K562 (cell line): ENCODE data around the gene SCLT1. TPM values are rescaled to one million over a fixed set of nuclear protein-coding genes. Genes with fewer than 3 reads are reported as not detected.

Source experiments
- ATAC-seq: fragments of 200-7000 bp; cut with Tn5 transposase; 3 replicates; pipeline ENCODE4 v1.9.1; 2020; ENCODE audit warnings: moderate library complexity
- BruUV-seq: library from RNA; stranded (reverse); fragments of 400-500 nt; replicated peaks from 2 replicates; lab custom pipeline; 2021; lab: Mats Ljungman, UMichigan
- CTCF ChIA-PET: fragments of 300-600 bp; formaldehyde crosslinking; extraction: SDS; loops from one replicate; lab custom pipeline; 2021; ENCODE audit warnings: low intra/inter-chr PET ratio; lab: Yijun Ruan, JAX
- POLR2A ChIA-PET: fragments of 300-600, 350-650 bp; sonication (Branson Sonifier 250); formaldehyde crosslinking; extraction: SDS; loops from one replicate; lab custom pipeline; 2021; ENCODE audit warnings: antibody characterized with exemption, inconsistent platforms; lab: Yijun Ruan, JAX
- DNase-seq, 4 experiments: peaks; one replicate each; pipeline versions ENCODE4 v3.0.0 to v3.0.0-alpha.2; 2011 to 2018; ENCODE audit warnings: low spot score in 3 of 4, mixed read lengths in 3 of 4; ENCODE audit errors: extremely low read depth in 1 of 4
- FAIRE-seq: peaks from 2 replicates; lab custom pipeline; 2011; peaks lifted over from hg19 to GRCh38; lab: Jason Lieb, UNC
- H2AFZ ChIP-seq: 2 replicates; pipeline ENCODE4 v1.6.0; 2011; ENCODE audit warnings: low read depth, low read length, control low read depth, inconsistent platforms
- H3K27ac ChIP-seq: fragments of 200-600 bp; 3 replicates; pipeline ENCODE4 v1.8.0; 2011; ENCODE audit warnings: low read depth, mild to moderate bottlenecking, control low read depth, inconsistent platforms, low read length, moderate library complexity, mixed read lengths; ENCODE audit errors: extremely low read depth
- H3K27me3 ChIP-seq, 2 experiments: fragments of 300-600 bp in 1 of 2; 2 replicates in 1 of 2; 3 replicates in 1 of 2; pipeline versions ENCODE4 v1.6.0 to v1.8.0; 2011; ENCODE audit warnings: inconsistent platforms in 2 of 2, low read length in 2 of 2, mild to moderate bottlenecking in 1 of 2, mixed read lengths in 1 of 2, moderate library complexity in 1 of 2; ENCODE audit not compliant: control insufficient read depth in 2 of 2, insufficient read depth in 2 of 2
- H3K36me3 ChIP-seq: fragments of 300-600 bp; 3 replicates; pipeline ENCODE4 v1.8.0; 2011; ENCODE audit warnings: mild to moderate bottlenecking, low read length, inconsistent platforms; ENCODE audit not compliant: control insufficient read depth, insufficient read depth
- H3K4me1 ChIP-seq, 2 experiments: fragments of 200-600 bp in 1 of 2; replicated peaks in 1 of 2; 2 replicates in 1 of 2; 3 replicates in 1 of 2; pipeline versions ENCODE4 v1.5.1 to v1.8.0; 2011; ENCODE audit warnings: inconsistent platforms in 2 of 2, low read length in 2 of 2, mild to moderate bottlenecking in 1 of 2, mixed read lengths in 1 of 2, moderate library complexity in 1 of 2; ENCODE audit not compliant: control insufficient read depth in 2 of 2, insufficient read depth in 2 of 2
- H3K4me2 ChIP-seq: 2 replicates; pipeline ENCODE4 v1.6.1; 2011; ENCODE audit warnings: low read length, control low read depth, inconsistent platforms, mixed read lengths; ENCODE audit not compliant: insufficient read depth
- H3K4me3 ChIP-seq: fragments of 200-600 bp; sonication (generic), shearing (Covaris generic); 2 replicates; pipeline ENCODE4 v1.5.1; 2016; ENCODE audit warnings: control low read depth, inconsistent platforms
- H3K79me2 ChIP-seq: fragments of 200-600 bp; 3 replicates; pipeline ENCODE4 v1.8.0; 2011; ENCODE audit warnings: low read length, inconsistent platforms; ENCODE audit not compliant: control insufficient read depth, insufficient read depth
- H3K9ac ChIP-seq, 2 experiments: 2 replicates each; pipeline versions ENCODE4 v1.6.0 to v1.6.1; 2011; ENCODE audit warnings: low read depth in 2 of 2, low read length in 2 of 2, control low read depth in 1 of 2, inconsistent platforms in 1 of 2, mild to moderate bottlenecking in 1 of 2, mixed read lengths in 1 of 2; ENCODE audit not compliant: insufficient read depth in 1 of 2
- H3K9me1 ChIP-seq: one replicate; pipeline ENCODE4 v1.6.0; 2011; ENCODE audit warnings: inconsistent platforms, mild to moderate bottlenecking, low read length, moderate library complexity; ENCODE audit not compliant: control insufficient read depth, insufficient read depth
- H3K9me3 ChIP-seq: replicated peaks from 2 replicates; pipeline ENCODE4 v1.5.1; 2011; ENCODE audit warnings: low read depth, low read length, inconsistent platforms; ENCODE audit not compliant: control insufficient read depth, insufficient read depth
- H4K20me1 ChIP-seq: replicated peaks from 2 replicates; pipeline ENCODE4 v1.6.1; 2011; ENCODE audit warnings: low read length, inconsistent platforms, mixed read lengths; ENCODE audit not compliant: control insufficient read depth, insufficient read depth
- BRD9 ChIP-seq: fragments of 450-650 bp; IDR thresholded peaks from 2 replicates; pipeline ENCODE4 v1.6.1; 2018; ENCODE audit warnings: low read depth; ENCODE audit not compliant: partially characterized antibody
- CREB3L1 ChIP-seq: fragments of 450-650 bp; IDR thresholded peaks from 2 replicates; pipeline ENCODE4 v1.6.1; 2014; ENCODE audit warnings: low read depth, mild to moderate bottlenecking, moderate library complexity, borderline replicate concordance
- CTCF ChIP-seq, 3 experiments: IDR thresholded peaks in 2 of 3; conservative IDR thresholded peaks in 1 of 3; 2 replicates each; pipeline ENCODE4 v1.5.1; 2011 to 2012; ENCODE audit warnings: low read length in 3 of 3, mild to moderate bottlenecking in 3 of 3, control low read depth in 2 of 3, improper control_type of control experiment in 1 of 3, inconsistent platforms in 1 of 3, low read depth in 1 of 3, mixed read lengths in 1 of 3, moderate library complexity in 1 of 3; ENCODE audit not compliant: insufficient read depth in 2 of 3
- ESRRA ChIP-seq: fragments of 450-650 bp; IDR thresholded peaks from 2 replicates; pipeline ENCODE4 v1.6.1; 2014; ENCODE audit warnings: low read depth, mild to moderate bottlenecking, moderate library complexity, borderline replicate concordance
- NFYB ChIP-seq: IDR thresholded peaks from 2 replicates; pipeline ENCODE4 v1.6.1; 2011; ENCODE audit warnings: mild to moderate bottlenecking, moderate library complexity; ENCODE audit not compliant: insufficient read length; ENCODE audit errors: extremely low read depth
- PREB ChIP-seq: sonication (generic); formaldehyde crosslinking; IDR thresholded peaks from 2 replicates; pipeline ENCODE4 v1.8.1; 2023; ENCODE audit warnings: mild to moderate bottlenecking, missing genetic modification reagents
- RAD21 ChIP-seq, 2 experiments: fragments of 250-450 bp in 1 of 2; fragments of 450-650 bp in 1 of 2; sonication (Bioruptor Pico) in 1 of 2; formaldehyde crosslinking in 1 of 2; IDR thresholded peaks in 1 of 2; conservative IDR thresholded peaks in 1 of 2; 2 replicates each; pipeline versions ENCODE4 v1.4.0 to v1.8.0; 2020 to 2022; ENCODE audit warnings: mild to moderate bottlenecking in 2 of 2, moderate library complexity in 1 of 2
- SAP30 ChIP-seq: fragments of 200-600 bp; sonication (generic); IDR thresholded peaks from 2 replicates; pipeline ENCODE4 v1.6.1; 2012; ENCODE audit warnings: borderline replicate concordance, low read depth, mild to moderate bottlenecking, moderate library complexity, low read length, control low read depth, inconsistent platforms; ENCODE audit not compliant: insufficient read depth, poor library complexity, severe bottlenecking
- SIN3B ChIP-seq: fragments of 450-650 bp; IDR thresholded peaks from 2 replicates; pipeline ENCODE4 v1.6.1; 2017; ENCODE audit warnings: low read depth, mild to moderate bottlenecking, moderate library complexity
- ZNF696 ChIP-seq: fragments of 250-450 bp; sonication (Bioruptor Pico); conservative IDR thresholded peaks from 2 replicates; pipeline ENCODE4 v1.4.0; 2020; ENCODE audit warnings: mild to moderate bottlenecking, moderate library complexity
- WGBS: fragments of 100-300 bp; shearing (Covaris generic); methylation state at CpG from one replicate; pipeline ENCODE4 v1.1.6; 2016; ENCODE audit warnings: low coverage, mixed read lengths; ENCODE audit not compliant: insufficient coverage; ENCODE audit errors: missing lambda C conversion rate; 5-methylcytosine and 5-hydroxymethylcytosine counted together
- in situ Hi-C: fragments of 300-500 bp; cut with MboI; formaldehyde crosslinking; loops from 4 replicates; pipeline ENCODE4 v1.15.0; 2018; ENCODE audit warnings: inconsistent platforms, mixed read lengths
- intact Hi-C: fragments of 100-400 bp; cut with micrococcal nuclease; formaldehyde crosslinking; loops from 2 replicates; pipeline ENCODE4 v1.14.2; 2022
- polyA plus RNA-seq, 8 experiments: library from polyadenylated mRNA; depleted of rRNA in 4 of 8; stranded (reverse) in 5 of 8; unstranded in 3 of 8; fragments of >200 nt; fragmentation: Nextera tagmentation in 2 of 8; fragmentation: Illumina TruSeq in 1 of 8; extraction: Ambion mirVana in 2 of 8; extraction: Trizol in 1 of 8; gene quantifications; 2 replicates each; pipeline versions ENCODE4 v1.2.1 to v1.2.3, GENCODE V29; 2011 to 2014; ENCODE audit warnings: inconsistent platforms in 1 of 8, missing spikeins in 1 of 8
- total RNA-seq, 7 experiments: library from RNA; depleted of rRNA in 6 of 7; stranded (reverse); fragments of >200 nt in 6 of 7; fragmentation: Illumina TruSeq in 2 of 7; extraction: Trizol in 2 of 7; gene quantifications; 2 replicates each; pipeline versions ENCODE4 v1.2.1 to v1.2.3, GENCODE V29; 2011 to 2021; ENCODE audit warnings: low replicate concordance in 1 of 7

The SCLT1 gene
- total and polyA plus RNA-seq, 9 of the 15 experiments (the other 6 are each of a cell fraction or from before 2014, with no cell fraction given), result 8.0 to 31.9 (median 24.2) TPM

GRCh38 chr4:129093191-129093920 lies at the start of gene SCLT1 (continued):
- TF ChIP-seq ESRRA (peak; percentile 62), SIN3B (0 out of 2 replicates have a peak, but pooled peaks have one; percentile 21), BRD9 (peak; percentile 38), CREB3L1 (peak; percentile 64; the same call in 1 of the 2 replicates), SAP30 (peak; percentile 71), ZNF696 (no peak), NFYB (peak; percentile 10)

GRCh38 chr4:129140521-129140920 lies 47.2 kb upstream of the SCLT1 start:
- no peaks in the 10 kb centered on the region for H3K36me3 ChIP-seq
- no peak overlapping the region for H3K27ac ChIP-seq
- CTCF ChIA-PET, result no interaction called here
- no peaks in the 10 kb centered on the region for H3K9me3 ChIP-seq
- DNase-seq (no peak), ATAC-seq (no peak), FAIRE-seq (peak; percentile 55)
- H3K4me3 ChIP-seq, result no peak overlapping the region
- H3K27me3 ChIP-seq, result peaks cover 0 to 15% of the 10 kb centered on the region in 2 experiments; a peak in 4 of 5 replicates
- H3K79me2 ChIP-seq, result no peaks in the 10 kb centered on the region
- no peak overlapping the region for H2AFZ ChIP-seq
- in situ Hi-C loops (no loop called here), intact Hi-C loops (loop anchor here (10.0 kb wide), 1 partner anchor 96 kb away; no protein-coding TSS in a partner anchor)
- H4K20me1 ChIP-seq, result no peaks in the 10 kb centered on the region
- no peaks in the 10 kb centered on the region for H3K9me1 ChIP-seq
- peaks cover 0 to 4% of the 10 kb centered on the region in 2 experiments; a peak in 2 of 5 replicates for H3K4me1 ChIP-seq
- TF ChIP-seq PREB (CRISPR knock-in tag), result no peak
- peak in 1 of 3 experiments; percentile 40; a peak in 1 of 6 replicates for TF ChIP-seq CTCF (IDR thresholded peaks at IDR 0.05 in 2 of 3, conservative IDR thresholded peaks at IDR 0.05 in 1 of 3; ENCODE audit: insufficient read depth in 2 of 3, low read depth in 1 of 3, low read length in 3 of 3)
- TF ChIP-seq RAD21 (CRISPR knock-in tag; conservative IDR thresholded peaks at IDR 0.05 in 1 of 2, IDR thresholded peaks at IDR 0.05 in 1 of 2), result peak; percentile 20 to 25; a peak in 2 of 4 replicates
- TF ChIP-seq, all 486 proteins: peak for 2
- POLR2A ChIA-PET, result no interaction called here
- Histone ChIP-seq H3K9ac (no peak overlapping the region), H3K4me2 (no peak overlapping the region)
- WGBS, result 6% methylated on average over 2 of the region's 2 CpGs
- no TSS peak for BruUV-seq
